ENCODE measurements around the gene MMP17. TPM values are rescaled to one million over a fixed set of nuclear protein-coding genes. Genes with fewer than 3 reads are reported as not detected.

MMP17 gene
- total RNA-seq, 2 donors from 2014 or later: 10.9 to 12.0 TPM

- H3K36me3 Mint-ChIP-seq (ENCODE audit: low read depth): no peaks in the 10 kb centered on the region
- TF ChIP-seq, protein P1, sequence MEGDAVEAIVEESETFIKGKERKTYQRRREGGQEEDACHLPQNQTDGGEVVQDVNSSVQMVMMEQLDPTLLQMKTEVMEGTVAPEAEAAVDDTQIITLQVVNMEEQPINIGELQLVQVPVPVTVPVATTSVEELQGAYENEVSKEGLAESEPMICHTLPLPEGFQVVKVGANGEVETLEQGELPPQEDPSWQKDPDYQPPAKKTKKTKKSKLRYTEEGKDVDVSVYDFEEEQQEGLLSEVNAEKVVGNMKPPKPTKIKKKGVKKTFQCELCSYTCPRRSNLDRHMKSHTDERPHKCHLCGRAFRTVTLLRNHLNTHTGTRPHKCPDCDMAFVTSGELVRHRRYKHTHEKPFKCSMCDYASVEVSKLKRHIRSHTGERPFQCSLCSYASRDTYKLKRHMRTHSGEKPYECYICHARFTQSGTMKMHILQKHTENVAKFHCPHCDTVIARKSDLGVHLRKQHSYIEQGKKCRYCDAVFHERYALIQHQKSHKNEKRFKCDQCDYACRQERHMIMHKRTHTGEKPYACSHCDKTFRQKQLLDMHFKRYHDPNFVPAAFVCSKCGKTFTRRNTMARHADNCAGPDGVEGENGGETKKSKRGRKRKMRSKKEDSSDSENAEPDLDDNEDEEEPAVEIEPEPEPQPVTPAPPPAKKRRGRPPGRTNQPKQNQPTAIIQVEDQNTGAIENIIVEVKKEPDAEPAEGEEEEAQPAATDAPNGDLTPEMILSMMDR (conservative IDR thresholded peaks at IDR 0.05): no peak
Observed at GRCh38 chr12:131867891-131868675, 39.9 kb downstream of the MMP17 start.

DNA sequence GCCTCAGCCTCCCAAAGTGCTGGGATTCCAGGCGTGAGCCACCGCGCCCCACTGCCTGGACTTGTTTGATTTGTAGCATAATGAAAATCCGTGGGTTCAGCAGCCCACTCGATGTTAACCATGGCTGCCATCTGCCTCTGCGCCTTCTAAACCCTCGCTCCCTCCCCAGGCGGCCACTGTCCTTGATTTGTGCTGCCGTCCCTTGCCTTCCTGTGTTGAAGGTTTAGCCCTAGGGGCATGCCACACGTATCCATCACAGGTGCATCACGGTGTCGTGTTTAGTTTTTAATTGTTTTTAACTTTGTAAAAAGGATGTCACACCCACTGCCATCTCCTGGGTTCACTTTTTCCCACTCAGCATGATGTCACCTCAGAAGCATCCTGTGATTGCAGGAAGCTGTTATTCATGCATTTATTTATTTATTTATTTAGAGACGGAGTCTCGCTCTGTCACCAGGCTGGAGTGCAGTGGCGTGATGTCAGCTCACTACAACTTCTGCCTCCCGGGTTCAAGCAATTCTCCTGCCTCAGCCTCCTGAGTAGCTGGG is 41.8 kb downstream of the MMP17 start:
- H3K4me1 ChIP-seq (ENCODE audit: control insufficient read depth, insufficient read depth, low read length): no peaks in the 10 kb centered on the region
- no peak for DNase-seq
- Mint-ChIP-seq H3K27me3 (ENCODE audit: insufficient read depth) (no peaks in the 10 kb centered on the region), H3K4me3 (no peak overlapping the region), H3K36me3 (ENCODE audit: low read depth) (no peaks in the 10 kb centered on the region), H3K9me3 (peaks cover 10% of the 10 kb centered on the region), H3K4me1 (no peaks in the 10 kb centered on the region), H3K27ac (no peak overlapping the region)
- H3K9me3 ChIP-seq (ENCODE audit: control insufficient read depth, low read length): no peaks in the 10 kb centered on the region
- TF ChIP-seq, protein P1 (conservative IDR thresholded peaks at IDR 0.05): no peak
- 82 to 87% methylated on average over 13 to 16 of the region's 16 CpGs for WGBS, 2 experiments (ENCODE audit: insufficient coverage in 1 of 2, insufficient read length in 1 of 2)
- H3K9ac ChIP-seq (ENCODE audit: extremely low read depth, low read length, poor library complexity, severe bottlenecking): no peak overlapping the region
- H3K27me3 ChIP-seq (ENCODE audit: control insufficient read depth, insufficient read depth, low read length, poor library complexity, severe bottlenecking): no peaks in the 10 kb centered on the region
- H3K4me3 ChIP-seq (ENCODE audit: low read length): no peak overlapping the region
- H3K36me3 ChIP-seq (ENCODE audit: control insufficient read depth, insufficient read depth, low read length): no peaks in the 10 kb centered on the region
- no peak overlapping the region for H3K27ac ChIP-seq (ENCODE audit: low read depth, low read length)

More at GRCh38 chr12:131867891-131868675, 39.9 kb downstream of the MMP17 start:
- Histone ChIP-seq H3K9me3 (ENCODE audit: control insufficient read depth, low read length) (no peaks in the 10 kb centered on the region), H3K4me3 (ENCODE audit: low read length) (no peak overlapping the region), H3K27me3 (ENCODE audit: control insufficient read depth, insufficient read depth, low read length, poor library complexity, severe bottlenecking) (no peaks in the 10 kb centered on the region), H3K36me3 (ENCODE audit: control insufficient read depth, insufficient read depth, low read length) (no peaks in the 10 kb centered on the region), H3K4me1 (ENCODE audit: control insufficient read depth, insufficient read depth, low read length) (no peaks in the 10 kb centered on the region), H3K9ac (ENCODE audit: extremely low read depth, low read length, poor library complexity, severe bottlenecking) (no peak overlapping the region), H3K27ac (ENCODE audit: low read depth, low read length) (no peak overlapping the region)
- Mint-ChIP-seq H3K27me3 (ENCODE audit: insufficient read depth) (no peaks in the 10 kb centered on the region), H3K4me1 (no peaks in the 10 kb centered on the region), H3K9me3 (no peaks in the 10 kb centered on the region), H3K4me3 (no peak overlapping the region), H3K27ac (no peak overlapping the region)
- DNase-seq: no peak
- 94 to 96% methylated on average over 16 to 28 of the region's 28 CpGs for WGBS, 2 experiments (ENCODE audit: insufficient coverage in 1 of 2, insufficient read length in 1 of 2)

DNA sequence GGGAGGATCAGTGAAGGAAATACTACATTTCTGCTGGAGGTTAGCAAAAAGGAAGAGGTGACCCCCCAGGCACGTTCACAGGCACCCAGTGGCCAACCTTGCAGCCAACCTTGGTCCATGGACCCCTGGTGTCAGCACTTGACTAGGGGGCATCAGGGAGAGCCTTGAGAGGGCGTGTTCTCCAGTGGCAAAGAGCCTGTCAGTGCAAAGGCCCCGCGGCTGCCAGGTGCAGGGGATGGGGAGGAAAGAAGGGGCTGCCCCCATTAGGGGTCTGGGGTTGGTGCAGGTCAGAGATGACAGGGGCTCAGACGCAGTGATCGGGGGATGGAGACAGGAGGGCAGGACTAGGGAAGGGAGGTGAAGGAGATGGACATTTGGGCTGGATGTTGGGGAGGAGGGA is 43.5 kb downstream of the MMP17 start:
- H3K4me3 ChIP-seq (ENCODE audit: low read length): no peak overlapping the region
- Mint-ChIP-seq H3K36me3 (ENCODE audit: low read depth) (no peaks in the 10 kb centered on the region), H3K4me3 (no peak overlapping the region), H3K9me3 (peaks cover 10% of the 10 kb centered on the region), H3K27me3 (ENCODE audit: insufficient read depth) (no peaks in the 10 kb centered on the region), H3K27ac (no peak overlapping the region), H3K4me1 (no peaks in the 10 kb centered on the region)
- no peaks in the 10 kb centered on the region for H3K4me1 ChIP-seq (ENCODE audit: control insufficient read depth, insufficient read depth, low read length)
- no peak for DNase-seq
- WGBS, 2 experiments (ENCODE audit: insufficient coverage in 1 of 2, insufficient read length in 1 of 2): 94 to 96% methylated on average over 4 to 6 of the region's 6 CpGs
- no peaks in the 10 kb centered on the region for H3K9me3 ChIP-seq (ENCODE audit: control insufficient read depth, low read length)
- H3K9ac ChIP-seq (ENCODE audit: extremely low read depth, low read length, poor library complexity, severe bottlenecking): no peak overlapping the region
- H3K36me3 ChIP-seq (ENCODE audit: control insufficient read depth, insufficient read depth, low read length): no peaks in the 10 kb centered on the region
- TF ChIP-seq, protein P1 (conservative IDR thresholded peaks at IDR 0.05): no peak
- no peaks in the 10 kb centered on the region for H3K27me3 ChIP-seq (ENCODE audit: control insufficient read depth, insufficient read depth, low read length, poor library complexity, severe bottlenecking)
- no peak overlapping the region for H3K27ac ChIP-seq (ENCODE audit: low read depth, low read length)
